Mesendoderm (in vitro differentiated cells): ENCODE data around the gene SIGLEC6.
A peak's percentile ranks its signal among the peaks of the same experiment; 100 is the strongest.

Experiments
- DNase-seq: peaks from one replicate; pipeline ENCODE4 v3.0.0; 2013
- H2AK5ac ChIP-seq: 2 replicates; pipeline ENCODE4 v1.6.1; 2013; ENCODE audit warnings: low read length, inconsistent platforms
- H2BK120ac ChIP-seq: 2 replicates; pipeline ENCODE4 v1.6.1; 2013; ENCODE audit warnings: low read depth, mild to moderate bottlenecking, low read length, moderate library complexity, mixed read lengths
- H2BK15ac ChIP-seq: replicated peaks from 2 replicates; pipeline ENCODE4 v1.6.1; 2013; ENCODE audit warnings: low read depth, mild to moderate bottlenecking, moderate library complexity
- H2BK5ac ChIP-seq: 2 replicates; pipeline ENCODE4 v1.6.1; 2013; ENCODE audit warnings: low read length, inconsistent platforms
- H3K18ac ChIP-seq: 2 replicates; pipeline ENCODE4 v1.6.1; 2013; ENCODE audit warnings: mild to moderate bottlenecking, low read length, mixed read lengths
- H3K23ac ChIP-seq: one replicate; pipeline ENCODE4 v1.6.1; 2013; ENCODE audit warnings: low read length
- H3K27ac ChIP-seq: 2 replicates; pipeline ENCODE4 v1.5.1; 2013; ENCODE audit warnings: low read depth, mild to moderate bottlenecking, inconsistent platforms, low read length, moderate library complexity
- H3K27me3 ChIP-seq: 2 replicates; pipeline ENCODE4 v1.6.1; 2013; ENCODE audit warnings: low read length, control low read depth, mild to moderate bottlenecking, inconsistent platforms; ENCODE audit not compliant: insufficient read depth, poor library complexity
- H3K36me3 ChIP-seq: 2 replicates; pipeline ENCODE4 v1.6.1; 2013; ENCODE audit warnings: low read length, inconsistent platforms; ENCODE audit not compliant: control insufficient read depth, insufficient read depth
- H3K4ac ChIP-seq: one replicate; pipeline ENCODE4 v1.6.1; 2013; ENCODE audit warnings: low read depth, mild to moderate bottlenecking, low read length, moderate library complexity
- H3K4me1 ChIP-seq: 2 replicates; pipeline ENCODE4 v1.6.1; 2013; ENCODE audit warnings: low read depth, low read length, inconsistent platforms; ENCODE audit not compliant: control insufficient read depth
- H3K4me2 ChIP-seq: 2 replicates; pipeline ENCODE4 v1.6.1; 2013; ENCODE audit warnings: low read length
- H3K4me3 ChIP-seq: 2 replicates; pipeline ENCODE4 v1.5.1; 2013; ENCODE audit warnings: mild to moderate bottlenecking, low read length
- H3K56ac ChIP-seq: one replicate; pipeline ENCODE4 v1.6.1; 2013; ENCODE audit warnings: low read length
- H3K79me1 ChIP-seq: 2 replicates; pipeline ENCODE4 v1.6.1; 2013; ENCODE audit warnings: low read length, inconsistent platforms
- H3K79me2 ChIP-seq: 2 replicates; pipeline ENCODE4 v1.6.1; 2013; ENCODE audit warnings: mild to moderate bottlenecking, low read length; ENCODE audit not compliant: control insufficient read depth, insufficient read depth
- H3K9ac ChIP-seq: 2 replicates; pipeline ENCODE4 v1.6.1; 2013; ENCODE audit warnings: low read length, inconsistent platforms
- H4K5ac ChIP-seq: one replicate; pipeline ENCODE4 v1.6.1; 2013; ENCODE audit warnings: low read length
- H4K8ac ChIP-seq: one replicate; pipeline ENCODE4 v1.6.1; 2013; ENCODE audit warnings: low read depth, mild to moderate bottlenecking, control low read depth, low read length, moderate library complexity
- WGBS: extraction: QIAGEN DNeasy Blood & Tissue Kit; methylation state at CpG from one replicate; pipeline ENCODE4 v1.1.7; 2013; ENCODE audit warnings: low lambda C conversion rate, missing lambda C conversion rate; ENCODE audit not compliant: insufficient coverage; ENCODE audit errors: extremely low coverage; 5-methylcytosine and 5-hydroxymethylcytosine counted together

Gene SIGLEC6

GRCh38 chr19:51571599-51571998, 40.1 kb upstream of the SIGLEC6 start:
- Histone ChIP-seq H3K79me2 (peaks cover 2% of the 10 kb centered on the region), H3K27ac (no peak overlapping the region), H3K23ac (no peak overlapping the region), H3K36me3 (no peaks in the 10 kb centered on the region), H4K5ac (no peak overlapping the region), H3K4me3 (peak overlapping the region; percentile 59), H2BK5ac (no peak overlapping the region), H3K56ac (peak overlapping the region; percentile 82), H2BK120ac (no peak overlapping the region), H3K79me1 (peaks cover 5% of the 10 kb centered on the region), H3K4ac (no peak overlapping the region), H2BK15ac (no peak overlapping the region), H3K4me2 (peak overlapping the region; percentile 67), H3K9ac (peak overlapping the region; percentile 68), H3K4me1 (peaks cover 2% of the 10 kb centered on the region), H4K8ac (peak overlapping the region; percentile 98), H3K18ac (no peak overlapping the region), H3K27me3 (no peaks in the 10 kb centered on the region), H2AK5ac (no peak overlapping the region)
- WGBS, result no CpG with 5 or more reads among the region's 8 CpGs
- peak; percentile 6 for DNase-seq

DNA sequence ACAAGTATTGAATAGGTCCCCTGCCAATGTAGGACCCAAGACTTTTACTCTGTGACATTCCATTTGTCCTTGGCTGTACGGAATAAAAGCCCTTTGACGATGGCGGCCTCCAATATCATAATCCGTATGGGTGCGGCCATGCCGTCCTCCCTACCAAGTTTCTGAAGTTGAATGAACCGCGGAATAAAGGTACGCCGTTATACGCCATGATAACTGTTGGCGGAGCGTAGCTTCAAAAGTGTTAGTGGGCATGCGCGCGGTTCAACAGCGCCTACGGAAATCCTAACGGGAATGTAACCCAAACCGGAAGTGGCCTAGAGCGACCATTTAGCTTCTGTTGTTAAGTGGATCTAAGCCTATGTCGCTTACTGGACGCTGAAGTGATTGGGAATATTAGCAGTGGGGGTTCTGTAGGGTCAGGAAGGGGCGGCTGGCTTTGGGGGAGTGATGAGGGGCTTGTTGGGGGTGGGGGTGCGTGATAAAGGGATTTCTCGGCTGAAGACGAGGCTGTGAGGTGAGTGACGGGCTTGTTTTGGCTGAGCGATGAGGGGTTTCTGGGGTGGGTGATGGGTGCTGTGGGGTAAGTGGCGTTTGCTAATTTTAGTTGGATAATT, 39.6 kb upstream of the SIGLEC6 start, which contains the start of gene ZNF175:
Gene ZNF175 (plus strand): TSS at position 322 of the 614 bp plus-strand sequence. CDS start 2,047 bp downstream, outside the sequence.
- Histone ChIP-seq H4K5ac (no peak within 1 kb of the TSS), H3K56ac (peak within 1 kb of the TSS; percentile 82), H3K23ac (no peak within 1 kb of the TSS), H3K9ac (peak within 1 kb of the TSS; percentile 68), H2BK5ac (no peak within 1 kb of the TSS), H3K18ac (peak within 1 kb of the TSS; percentile 77), H2BK15ac (no peak within 1 kb of the TSS), H4K8ac (peak within 1 kb of the TSS; percentile 98), H2BK120ac (no peak within 1 kb of the TSS), H3K4ac (no peak within 1 kb of the TSS), H3K36me3 (no peaks in the 10 kb centered on the region), H3K79me1 (peaks cover 5% of the 10 kb centered on the region), H3K27me3 (no peaks in the 10 kb centered on the region), H3K4me1 (peaks cover 2% of the 10 kb centered on the region), H3K4me3 (peak within 1 kb of the TSS; percentile 59), H3K4me2 (peak within 1 kb of the TSS; percentile 67), H2AK5ac (no peak within 1 kb of the TSS), H3K27ac (no peak within 1 kb of the TSS), H3K79me2 (peaks cover 2% of the 10 kb centered on the region)
- WGBS, result no CpG with 5 or more reads among the region's 30 CpGs
- peak; percentile 98 for DNase-seq

DNA sequence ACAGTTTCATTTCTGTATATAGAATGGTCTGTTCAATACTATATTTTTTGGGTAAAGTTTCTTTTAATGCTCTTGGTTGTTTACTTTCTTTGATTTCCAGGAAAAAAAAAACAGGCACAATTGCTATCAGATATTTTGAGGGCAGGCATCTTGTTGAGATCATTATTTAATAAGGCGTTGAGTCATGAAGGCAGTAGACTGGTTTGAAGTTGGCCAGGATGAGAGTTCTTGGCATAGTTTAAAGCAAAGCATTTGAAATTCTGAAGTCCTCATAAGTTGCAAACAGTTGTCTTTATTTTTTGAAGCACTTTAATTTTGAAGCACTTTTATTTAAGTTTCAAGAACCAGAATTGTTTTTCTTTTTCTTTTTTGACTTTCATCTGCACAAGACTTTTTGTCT, 37.0 kb upstream of the SIGLEC6 start:
- no peaks in the 10 kb centered on the region for H3K27me3 ChIP-seq
- H3K23ac ChIP-seq, result no peak overlapping the region
- H3K18ac ChIP-seq, result no peak overlapping the region
- H3K4ac ChIP-seq, result no peak overlapping the region
- no CpG with 5 or more reads among the region's 1 CpG for WGBS
- no peaks in the 10 kb centered on the region for H3K36me3 ChIP-seq
- H3K4me2 ChIP-seq, result no peak overlapping the region
- no peak for DNase-seq
- no peak overlapping the region for H4K8ac ChIP-seq
- no peak overlapping the region for H2BK120ac ChIP-seq
- no peak overlapping the region for H2AK5ac ChIP-seq
- H3K79me1 ChIP-seq, result peaks cover 5% of the 10 kb centered on the region
- H2BK15ac ChIP-seq, result no peak overlapping the region
- no peak overlapping the region for H3K56ac ChIP-seq
- no peak overlapping the region for H3K9ac ChIP-seq
- peaks cover 2% of the 10 kb centered on the region for H3K79me2 ChIP-seq
- no peak overlapping the region for H4K5ac ChIP-seq
- no peak overlapping the region for H3K4me3 ChIP-seq
- no peak overlapping the region for H3K27ac ChIP-seq
- peaks cover 2% of the 10 kb centered on the region for H3K4me1 ChIP-seq
- no peak overlapping the region for H2BK5ac ChIP-seq

DNA sequence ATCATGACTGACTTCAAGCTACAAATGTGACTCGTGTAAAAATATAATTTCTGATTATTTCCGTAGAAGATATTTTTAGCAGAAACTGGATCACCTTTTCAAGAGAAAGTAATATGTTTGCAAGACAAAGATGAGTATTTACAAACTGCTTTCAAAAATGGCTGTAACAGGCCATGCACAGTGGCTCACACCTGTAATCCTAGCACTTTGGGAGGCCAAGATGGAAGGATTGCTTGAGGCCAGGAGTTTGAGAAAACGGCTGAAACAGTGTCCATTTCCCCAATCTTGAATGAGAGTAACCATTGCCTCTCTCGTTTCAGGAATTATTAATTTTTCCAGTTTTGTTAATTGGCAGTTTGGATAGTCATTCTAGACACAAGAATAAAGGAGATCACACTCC, 36.1 kb upstream of the SIGLEC6 start:
- no peak overlapping the region for H3K18ac ChIP-seq
- no peak overlapping the region for H2BK120ac ChIP-seq
- no peak overlapping the region for H3K56ac ChIP-seq
- no peaks in the 10 kb centered on the region for H3K36me3 ChIP-seq
- peaks cover 5% of the 10 kb centered on the region for H3K79me1 ChIP-seq
- no peak overlapping the region for H3K4ac ChIP-seq
- H4K8ac ChIP-seq, result no peak overlapping the region
- no peak overlapping the region for H2BK15ac ChIP-seq
- WGBS, result no CpG with 5 or more reads among the region's 4 CpGs
- H3K23ac ChIP-seq, result no peak overlapping the region
- no peak overlapping the region for H3K4me2 ChIP-seq
- H3K4me3 ChIP-seq, result no peak overlapping the region
- no peak overlapping the region for H2AK5ac ChIP-seq
- no peak for DNase-seq
- no peak overlapping the region for H3K9ac ChIP-seq
- no peak overlapping the region for H4K5ac ChIP-seq
- H3K27ac ChIP-seq, result no peak overlapping the region
- H3K79me2 ChIP-seq, result peaks cover 2% of the 10 kb centered on the region
- H2BK5ac ChIP-seq, result no peak overlapping the region
- peaks cover 2% of the 10 kb centered on the region for H3K4me1 ChIP-seq
- H3K27me3 ChIP-seq, result no peaks in the 10 kb centered on the region

DNA sequence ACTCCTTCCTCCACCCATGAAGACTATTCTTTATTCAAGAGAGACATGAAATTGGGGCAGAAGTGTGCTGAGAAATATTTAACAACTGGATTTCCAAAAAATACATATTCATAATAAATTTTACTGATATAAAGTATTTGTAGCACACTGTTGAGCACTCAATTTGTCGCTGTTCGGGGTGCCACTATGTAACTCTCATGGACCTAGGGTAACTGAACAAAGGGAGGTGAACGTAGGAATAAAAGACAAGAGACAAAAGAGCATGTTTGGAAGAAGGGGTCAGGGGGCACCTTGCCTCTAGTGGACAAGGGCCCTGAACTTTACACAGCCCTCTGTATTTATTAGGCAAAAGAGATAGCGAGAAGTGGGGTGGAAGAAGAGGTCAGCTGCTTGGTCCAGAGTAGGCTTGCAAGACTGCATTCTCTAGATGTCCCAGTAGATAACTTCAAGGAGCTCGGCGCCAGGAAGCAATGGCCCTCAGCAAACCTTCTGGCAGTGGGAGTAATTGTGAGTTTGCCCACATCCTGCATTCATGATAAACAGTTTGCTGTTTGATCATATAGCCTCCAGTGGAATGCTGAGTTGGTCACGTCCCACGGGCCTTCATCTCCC, 35.1 kb upstream of the SIGLEC6 start:
- no peaks in the 10 kb centered on the region for H3K27me3 ChIP-seq
- H3K56ac ChIP-seq, result no peak overlapping the region
- no peak overlapping the region for H4K8ac ChIP-seq
- H3K23ac ChIP-seq, result no peak overlapping the region
- H2BK120ac ChIP-seq, result no peak overlapping the region
- H3K36me3 ChIP-seq, result no peaks in the 10 kb centered on the region
- H4K5ac ChIP-seq, result no peak overlapping the region
- H3K4me2 ChIP-seq, result no peak overlapping the region
- no peak overlapping the region for H3K4me3 ChIP-seq
- H3K27ac ChIP-seq, result no peak overlapping the region
- no peak overlapping the region for H2BK5ac ChIP-seq
- H3K79me1 ChIP-seq, result peaks cover 1% of the 10 kb centered on the region
- no peak overlapping the region for H2AK5ac ChIP-seq
- H3K18ac ChIP-seq, result no peak overlapping the region
- WGBS, result no CpG with 5 or more reads among the region's 8 CpGs
- no peaks in the 10 kb centered on the region for H3K4me1 ChIP-seq
- DNase-seq, result no peak
- no peaks in the 10 kb centered on the region for H3K79me2 ChIP-seq
- H2BK15ac ChIP-seq, result no peak overlapping the region
- no peak overlapping the region for H3K9ac ChIP-seq
- no peak overlapping the region for H3K4ac ChIP-seq
